SK-N-SH (cell line): ENCODE data around the gene BRSK1.

ENCODE experiments used
- CHD2 ChIP-seq: fragments of 150-350 bp; IDR thresholded peaks from 2 replicates; pipeline ENCODE4 v1.6.1; 2018; ENCODE audit warnings: low read length; ENCODE audit not compliant: partially characterized antibody
- EP300 ChIP-seq, 2 experiments: IDR thresholded peaks; 2 replicates each; pipeline versions ENCODE4 v1.4.0 to v1.6.1; 2012; ENCODE audit warnings: borderline replicate concordance in 1 of 2, low read depth in 1 of 2, low read length in 1 of 2
- FOXJ3 ChIP-seq: sonication (generic); formaldehyde crosslinking; IDR thresholded peaks from 2 replicates; pipeline ENCODE4 v1.5.1; 2020; ENCODE audit warnings: mild to moderate bottlenecking, missing genetic modification reagents
- GATA2 ChIP-seq: sonication (generic); formaldehyde crosslinking; IDR thresholded peaks from 2 replicates; pipeline ENCODE4 v1.5.0; 2020; ENCODE audit warnings: mild to moderate bottlenecking, missing genetic modification reagents
- JUND ChIP-seq: IDR thresholded peaks from 2 replicates; pipeline ENCODE4 v1.4.0; 2012
- NFIC ChIP-seq: IDR thresholded peaks from 2 replicates; pipeline ENCODE4 v1.4.0; 2012; ENCODE audit warnings: borderline replicate concordance
- POLR2AphosphoS5 ChIP-seq: IDR thresholded peaks from 2 replicates; pipeline ENCODE4 v1.6.1; 2012; ENCODE audit warnings: low read depth, low read length
- SIN3A ChIP-seq: IDR thresholded peaks from 2 replicates; pipeline ENCODE4 v1.6.1; 2012; ENCODE audit warnings: low read depth, mild to moderate bottlenecking, low read length, moderate library complexity, borderline replicate concordance
- TAF1 ChIP-seq: IDR thresholded peaks from 2 replicates; pipeline ENCODE4 v1.6.1; 2012; ENCODE audit warnings: low read depth, mild to moderate bottlenecking, low read length, moderate library complexity, borderline replicate concordance
- TF ChIP-seq, protein P1 (sequence below): fragments of 200-600 bp; sonication (generic); IDR thresholded peaks from 2 replicates; pipeline ENCODE4 v1.6.1; 2017; ENCODE audit warnings: antibody characterized with exemption, mild to moderate bottlenecking, moderate library complexity
- TF ChIP-seq, protein P2 (sequence below): fragments of 150-350 bp; IDR thresholded peaks from 2 replicates; pipeline ENCODE4 v1.6.1; 2016; ENCODE audit warnings: mild to moderate bottlenecking, low read depth, low read length
- TF ChIP-seq, protein P3 (sequence below): IDR thresholded peaks from 2 replicates; pipeline ENCODE4 v1.4.0; 2012; ENCODE audit warnings: low read depth
- TF ChIP-seq, protein P4 (sequence below): fragments of 150-350 bp; IDR thresholded peaks from 2 replicates; pipeline ENCODE4 v1.6.1; 2017; ENCODE audit warnings: antibody characterized with exemption, low read length, low read depth, borderline replicate concordance

DNA sequence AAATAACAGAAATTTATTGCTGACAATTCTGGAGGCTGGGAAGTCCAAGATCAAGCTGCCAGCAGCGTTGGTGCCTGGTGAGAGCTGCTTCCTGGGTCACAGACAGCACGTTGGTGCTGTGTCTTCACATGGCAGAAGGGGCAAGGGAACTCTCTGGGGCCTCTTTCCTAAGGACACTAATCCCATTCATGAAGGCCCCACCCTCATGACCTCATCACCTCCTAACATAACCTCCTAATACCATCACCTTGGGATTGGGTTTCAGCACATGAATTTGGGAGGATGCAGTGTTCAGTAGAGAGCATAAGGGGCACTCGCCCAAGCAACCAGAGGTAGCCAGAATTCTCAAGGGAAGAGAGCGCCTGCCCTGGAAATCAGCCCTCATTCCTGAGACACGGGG, 25.7 kb downstream of the BRSK1 start:
- TF ChIP-seq, protein P1, sequence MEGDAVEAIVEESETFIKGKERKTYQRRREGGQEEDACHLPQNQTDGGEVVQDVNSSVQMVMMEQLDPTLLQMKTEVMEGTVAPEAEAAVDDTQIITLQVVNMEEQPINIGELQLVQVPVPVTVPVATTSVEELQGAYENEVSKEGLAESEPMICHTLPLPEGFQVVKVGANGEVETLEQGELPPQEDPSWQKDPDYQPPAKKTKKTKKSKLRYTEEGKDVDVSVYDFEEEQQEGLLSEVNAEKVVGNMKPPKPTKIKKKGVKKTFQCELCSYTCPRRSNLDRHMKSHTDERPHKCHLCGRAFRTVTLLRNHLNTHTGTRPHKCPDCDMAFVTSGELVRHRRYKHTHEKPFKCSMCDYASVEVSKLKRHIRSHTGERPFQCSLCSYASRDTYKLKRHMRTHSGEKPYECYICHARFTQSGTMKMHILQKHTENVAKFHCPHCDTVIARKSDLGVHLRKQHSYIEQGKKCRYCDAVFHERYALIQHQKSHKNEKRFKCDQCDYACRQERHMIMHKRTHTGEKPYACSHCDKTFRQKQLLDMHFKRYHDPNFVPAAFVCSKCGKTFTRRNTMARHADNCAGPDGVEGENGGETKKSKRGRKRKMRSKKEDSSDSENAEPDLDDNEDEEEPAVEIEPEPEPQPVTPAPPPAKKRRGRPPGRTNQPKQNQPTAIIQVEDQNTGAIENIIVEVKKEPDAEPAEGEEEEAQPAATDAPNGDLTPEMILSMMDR = no peak
- TF ChIP-seq TAF1 (no peak), JUND (no peak), CHD2 (no peak), FOXJ3 (no peak), GATA2 (CRISPR knock-in tag) (no peak), SIN3A (no peak), EP300 (IDR thresholded peaks at IDR 0.05; ENCODE audit: borderline replicate concordance in 1 of 2, low read depth in 1 of 2, low read length in 1 of 2) (no peak), NFIC (no peak), POLR2AphosphoS5 (no peak)
- TF ChIP-seq, protein P2, sequence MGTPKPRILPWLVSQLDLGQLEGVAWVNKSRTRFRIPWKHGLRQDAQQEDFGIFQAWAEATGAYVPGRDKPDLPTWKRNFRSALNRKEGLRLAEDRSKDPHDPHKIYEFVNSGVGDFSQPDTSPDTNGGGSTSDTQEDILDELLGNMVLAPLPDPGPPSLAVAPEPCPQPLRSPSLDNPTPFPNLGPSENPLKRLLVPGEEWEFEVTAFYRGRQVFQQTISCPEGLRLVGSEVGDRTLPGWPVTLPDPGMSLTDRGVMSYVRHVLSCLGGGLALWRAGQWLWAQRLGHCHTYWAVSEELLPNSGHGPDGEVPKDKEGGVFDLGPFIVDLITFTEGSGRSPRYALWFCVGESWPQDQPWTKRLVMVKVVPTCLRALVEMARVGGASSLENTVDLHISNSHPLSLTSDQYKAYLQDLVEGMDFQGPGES = no peak
- TF ChIP-seq, protein P3, sequence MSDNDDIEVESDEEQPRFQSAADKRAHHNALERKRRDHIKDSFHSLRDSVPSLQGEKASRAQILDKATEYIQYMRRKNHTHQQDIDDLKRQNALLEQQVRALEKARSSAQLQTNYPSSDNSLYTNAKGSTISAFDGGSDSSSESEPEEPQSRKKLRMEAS = no peak
- TF ChIP-seq, protein P4, sequence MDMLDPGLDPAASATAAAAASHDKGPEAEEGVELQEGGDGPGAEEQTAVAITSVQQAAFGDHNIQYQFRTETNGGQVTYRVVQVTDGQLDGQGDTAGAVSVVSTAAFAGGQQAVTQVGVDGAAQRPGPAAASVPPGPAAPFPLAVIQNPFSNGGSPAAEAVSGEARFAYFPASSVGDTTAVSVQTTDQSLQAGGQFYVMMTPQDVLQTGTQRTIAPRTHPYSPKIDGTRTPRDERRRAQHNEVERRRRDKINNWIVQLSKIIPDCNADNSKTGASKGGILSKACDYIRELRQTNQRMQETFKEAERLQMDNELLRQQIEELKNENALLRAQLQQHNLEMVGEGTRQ = no peak
